ENCODE measurements around the gene DDR2. TPM values are rescaled to one million over a fixed set of nuclear protein-coding genes. Genes with fewer than 3 reads are reported as not detected.
A peak's percentile ranks its signal among the peaks of the same experiment; 100 is the strongest.

The DDR2 gene
- total RNA-seq, 1 experiment from 2014 or later: 4.9 TPM

DNA sequence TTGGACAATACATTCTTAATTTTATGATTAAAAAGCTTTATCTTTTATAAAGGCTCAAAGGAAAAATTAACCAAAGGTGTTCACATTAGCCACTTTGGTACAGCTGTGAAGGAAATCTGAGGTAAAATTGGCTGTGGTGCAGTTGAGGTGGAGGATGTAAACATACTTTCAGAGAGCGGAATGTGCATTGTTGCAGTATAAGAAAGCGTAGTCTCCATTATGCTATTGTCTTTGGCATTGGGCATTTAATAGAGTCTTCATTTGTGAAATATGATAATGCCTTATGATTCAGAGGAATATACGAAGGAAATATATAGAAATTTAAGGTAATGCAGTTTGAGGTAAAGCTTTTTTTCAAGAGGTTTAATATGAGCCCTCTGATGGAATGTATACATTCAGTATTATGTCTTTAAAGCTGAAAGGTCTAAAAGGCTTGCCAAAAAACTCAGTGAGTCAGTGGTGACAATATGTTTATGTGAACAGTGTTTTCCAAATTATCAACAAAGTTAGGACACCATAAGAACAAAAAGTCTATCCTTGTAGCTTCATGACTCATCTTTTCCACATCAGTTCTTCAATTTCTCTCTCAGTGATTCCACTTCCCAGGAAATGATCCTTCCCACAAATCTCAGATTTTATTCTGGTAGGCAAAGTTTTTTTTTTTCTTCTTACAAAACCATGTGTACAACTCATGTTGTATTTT lies 26.9 kb upstream of the DDR2 start:
- BruUV-seq (replicated peaks): no TSS peak
- TF ChIP-seq, protein P1, sequence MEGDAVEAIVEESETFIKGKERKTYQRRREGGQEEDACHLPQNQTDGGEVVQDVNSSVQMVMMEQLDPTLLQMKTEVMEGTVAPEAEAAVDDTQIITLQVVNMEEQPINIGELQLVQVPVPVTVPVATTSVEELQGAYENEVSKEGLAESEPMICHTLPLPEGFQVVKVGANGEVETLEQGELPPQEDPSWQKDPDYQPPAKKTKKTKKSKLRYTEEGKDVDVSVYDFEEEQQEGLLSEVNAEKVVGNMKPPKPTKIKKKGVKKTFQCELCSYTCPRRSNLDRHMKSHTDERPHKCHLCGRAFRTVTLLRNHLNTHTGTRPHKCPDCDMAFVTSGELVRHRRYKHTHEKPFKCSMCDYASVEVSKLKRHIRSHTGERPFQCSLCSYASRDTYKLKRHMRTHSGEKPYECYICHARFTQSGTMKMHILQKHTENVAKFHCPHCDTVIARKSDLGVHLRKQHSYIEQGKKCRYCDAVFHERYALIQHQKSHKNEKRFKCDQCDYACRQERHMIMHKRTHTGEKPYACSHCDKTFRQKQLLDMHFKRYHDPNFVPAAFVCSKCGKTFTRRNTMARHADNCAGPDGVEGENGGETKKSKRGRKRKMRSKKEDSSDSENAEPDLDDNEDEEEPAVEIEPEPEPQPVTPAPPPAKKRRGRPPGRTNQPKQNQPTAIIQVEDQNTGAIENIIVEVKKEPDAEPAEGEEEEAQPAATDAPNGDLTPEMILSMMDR (IDR thresholded peaks at IDR 0.05; ENCODE audit: unreplicated experiment): no peak
- peak; percentile 98 for DNase-seq (ENCODE audit: unreplicated experiment)
- CTCF ChIA-PET: interaction anchor here (0.6 to 8.4 kb wide), 20 partner anchors 8 to 1631 kb away, joined by 3 to 47 read pairs (median 4); no protein-coding TSS in a partner anchor
- POLR2A ChIA-PET: interaction anchor here (0.6 to 2.1 kb wide), 24 partner anchors 8 to 1963 kb away, joined by 3 to 17 read pairs (median 4); partner anchors contain the start of gene UAP1
- H3K36me3 Mint-ChIP-seq (ENCODE audit: insufficient read depth, unreplicated experiment): peaks cover 77% of the 10 kb centered on the region
- peak overlapping the region; percentile 91 for H3K27ac Mint-ChIP-seq (ENCODE audit: low read depth, unreplicated experiment)
- no peaks in the 10 kb centered on the region for H3K27me3 Mint-ChIP-seq (ENCODE audit: insufficient read depth, unreplicated experiment)
- peak overlapping the region; percentile 13 for H3K4me3 Mint-ChIP-seq (ENCODE audit: unreplicated experiment)
- no peaks in the 10 kb centered on the region for H3K9me3 Mint-ChIP-seq (ENCODE audit: unreplicated experiment)
- H3K4me1 Mint-ChIP-seq (ENCODE audit: insufficient read depth, unreplicated experiment): peaks cover 20% of the 10 kb centered on the region
- intact Hi-C loops (cut with micrococcal nuclease): loop anchor here (2.0 to 5.0 kb wide), 2 partner anchors 67 to 108 kb away; partner anchors contain the start of gene UHMK1

DNA sequence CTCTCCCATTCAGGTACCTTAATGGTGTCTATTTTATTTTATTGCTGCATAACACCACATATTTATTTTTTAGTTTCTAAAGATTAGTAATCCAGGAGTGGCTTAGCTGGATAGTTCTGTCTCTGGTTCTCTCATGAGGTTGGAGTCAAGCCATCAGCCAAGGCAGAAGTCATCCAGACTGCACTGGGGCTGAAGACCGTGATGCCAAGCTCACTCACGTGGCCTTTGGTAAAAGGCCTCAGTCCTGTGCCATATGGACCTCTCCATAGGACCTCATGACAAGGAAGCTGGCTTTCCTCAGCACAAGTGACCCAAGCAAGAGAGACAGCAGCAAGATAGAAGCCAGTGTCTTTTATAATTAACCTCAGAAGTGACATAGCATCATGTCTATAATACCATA lies 23.0 kb upstream of the DDR2 start:
- CTCF ChIA-PET: interaction anchor here (0.6 to 8.4 kb wide), 2 partner anchors 90 to 191 kb away, joined by 3 to 47 read pairs; no protein-coding TSS in a partner anchor

DNA sequence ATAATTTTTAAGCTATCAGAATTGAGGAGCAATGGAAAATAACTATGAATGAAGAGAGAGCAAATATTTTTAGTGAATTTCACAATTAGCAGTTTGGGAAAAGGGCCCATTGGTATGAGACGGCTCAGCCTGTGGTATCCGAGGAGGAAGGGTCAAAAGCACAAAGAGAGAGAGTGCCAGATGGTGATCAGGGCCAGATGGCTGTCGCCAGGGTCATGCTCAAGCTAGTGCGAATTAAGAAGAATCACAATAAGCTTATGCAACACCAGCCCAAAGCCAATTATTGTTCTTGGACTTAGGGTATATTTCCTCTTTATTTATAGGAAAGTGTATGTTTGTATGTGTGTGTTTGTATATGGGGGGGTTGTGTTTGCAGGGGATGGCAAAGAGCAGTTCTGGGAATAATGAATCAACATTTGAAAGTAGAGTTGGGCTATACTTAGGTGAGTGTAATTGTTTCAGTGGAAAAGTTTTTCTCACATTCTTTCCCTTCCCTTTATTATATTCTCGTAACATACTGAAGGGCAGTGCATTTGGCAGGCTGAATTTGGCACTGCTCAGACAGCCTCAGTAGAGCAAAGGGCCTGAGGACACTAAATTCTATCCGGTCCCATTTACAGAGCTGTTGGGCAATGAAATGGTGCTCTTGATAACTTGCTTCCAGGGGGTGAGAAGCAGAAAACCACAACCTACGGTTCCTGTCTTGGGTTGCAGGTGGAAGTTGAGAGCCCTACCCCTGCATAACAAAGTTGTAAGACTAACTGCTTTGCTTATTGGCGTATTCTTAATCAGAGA lies 19.5 kb upstream of the DDR2 start:
- H3K27me3 Mint-ChIP-seq (ENCODE audit: insufficient read depth, unreplicated experiment): no peaks in the 10 kb centered on the region
- no peaks in the 10 kb centered on the region for H3K9me3 Mint-ChIP-seq (ENCODE audit: unreplicated experiment)
- TF ChIP-seq, protein P1 (IDR thresholded peaks at IDR 0.05; ENCODE audit: unreplicated experiment): no peak
- BruUV-seq (replicated peaks): no TSS peak
- peaks cover 5% of the 10 kb centered on the region for H3K4me1 Mint-ChIP-seq (ENCODE audit: insufficient read depth, unreplicated experiment)
- peak; percentile 63 for DNase-seq (ENCODE audit: unreplicated experiment)
- peak overlapping the region; percentile 66 for H3K27ac Mint-ChIP-seq (ENCODE audit: low read depth, unreplicated experiment)
- H3K4me3 Mint-ChIP-seq (ENCODE audit: unreplicated experiment): no peak overlapping the region
- peaks cover 27% of the 10 kb centered on the region for H3K36me3 Mint-ChIP-seq (ENCODE audit: insufficient read depth, unreplicated experiment)
- intact Hi-C loops (cut with micrococcal nuclease): loop anchor here (1.0 to 5.0 kb wide), 3 partner anchors 143 to 256 kb away; no protein-coding TSS in a partner anchor
- CTCF ChIA-PET: interaction anchor here (0.6 to 4.8 kb wide), 85 partner anchors 8 to 705 kb away, joined by 3 to 191 read pairs (median 5); partner anchors contain the start of gene DDR2
- POLR2A ChIA-PET: interaction anchor here (0.6 to 3.0 kb wide), 6 partner anchors 9 to 250 kb away, joined by 3 to 15 read pairs (median 4); no protein-coding TSS in a partner anchor

More for the DNA sequence above, 23.0 kb upstream of the DDR2 start:
- intact Hi-C loops (cut with micrococcal nuclease): loop anchor here (5.0 kb wide), 1 partner anchor 112 kb away; the partner anchor contains the start of gene UHMK1
- no TSS peak for BruUV-seq (replicated peaks)
- H3K9me3 Mint-ChIP-seq (ENCODE audit: unreplicated experiment): no peaks in the 10 kb centered on the region
- H3K36me3 Mint-ChIP-seq (ENCODE audit: insufficient read depth, unreplicated experiment): peaks cover 37% of the 10 kb centered on the region
- H3K27ac Mint-ChIP-seq (ENCODE audit: low read depth, unreplicated experiment): no peak overlapping the region
- no peak overlapping the region for H3K4me3 Mint-ChIP-seq (ENCODE audit: unreplicated experiment)
- no peak for DNase-seq (ENCODE audit: unreplicated experiment)
- H3K27me3 Mint-ChIP-seq (ENCODE audit: insufficient read depth, unreplicated experiment): no peaks in the 10 kb centered on the region
- TF ChIP-seq, protein P1 (IDR thresholded peaks at IDR 0.05; ENCODE audit: unreplicated experiment): no peak
- H3K4me1 Mint-ChIP-seq (ENCODE audit: insufficient read depth, unreplicated experiment): peaks cover 21% of the 10 kb centered on the region
- POLR2A ChIA-PET: no interaction called here
